GM12864 (cell line): Measurements from ENCODE around the gene HSPB1.

Experiments used
- DNase-seq: peaks from one replicate; pipeline ENCODE4 v3.0.0-alpha.2; 2011; ENCODE audit warnings: low read depth
- H3K4me3 ChIP-seq: 2 replicates; pipeline ENCODE4 v1.5.1; 2011; ENCODE audit warnings: mild to moderate bottlenecking, low read depth, low read length, control low read depth
- CTCF ChIP-seq: IDR thresholded peaks from 2 replicates; pipeline ENCODE4 v1.5.1; 2011; ENCODE audit warnings: low read depth, mild to moderate bottlenecking, moderate library complexity, low read length, control low read depth, inconsistent platforms; ENCODE audit errors: missing control alignments

The HSPB1 gene

GRCh38 chr7:76318488-76319353, 16.2 kb downstream of the HSPB1 start:
- peak; percentile 22 for TF ChIP-seq CTCF
- H3K4me3 ChIP-seq: peak overlapping the region; percentile 54
- DNase-seq: peak; percentile 82

- no peak for TF ChIP-seq CTCF
- H3K4me3 ChIP-seq: no peak overlapping the region
- DNase-seq: no peak
Measured at GRCh38 chr7:76325092-76325491, 22.6 kb downstream of the HSPB1 start.

GRCh38 chr7:76325811-76326210, 23.3 kb downstream of the HSPB1 start:
- DNase-seq: no peak

GRCh38 chr7:76326646-76327233, 24.3 kb downstream of the HSPB1 start:
- H3K4me3 ChIP-seq: no peak overlapping the region
- DNase-seq: no peak

More at GRCh38 chr7:76325811-76326210, 23.3 kb downstream of the HSPB1 start:
- no peak for TF ChIP-seq CTCF
- H3K4me3 ChIP-seq: no peak overlapping the region

GRCh38 chr7:76327610-76328009, 25.1 kb downstream of the HSPB1 start:
- no peak overlapping the region for H3K4me3 ChIP-seq
- no peak for TF ChIP-seq CTCF
- DNase-seq: no peak

More at GRCh38 chr7:76326646-76327233, 24.3 kb downstream of the HSPB1 start:
- no peak for TF ChIP-seq CTCF

- no peak for DNase-seq
- no peak for TF ChIP-seq CTCF
- no peak overlapping the region for H3K4me3 ChIP-seq
Measured at GRCh38 chr7:76328389-76328788, 25.9 kb downstream of the HSPB1 start.
